ENCODE results near the gene PSMG4. TPM values are rescaled to one million over a fixed set of nuclear protein-coding genes. Genes with fewer than 3 reads are reported as not detected.

Gene PSMG4
- total RNA-seq, 3 donors from 2014 or later (not counting 1 experiment from before 2014, with no cell fraction given) = 8.3 to 15.3 (median 11.3) TPM

GRCh38 chr6:3278691-3279090 lies 19.9 kb downstream of the PSMG4 start:
- H3K36me3 Mint-ChIP-seq = no peaks in the 10 kb centered on the region
- peaks cover 3% of the 10 kb centered on the region for H3K36me3 ChIP-seq (ENCODE audit: control insufficient read depth, insufficient read depth, low read length)
- H3K27ac Mint-ChIP-seq = no peak overlapping the region
- DNase-seq (no peak), ATAC-seq (no peak)
- H3K9me3 ChIP-seq (ENCODE audit: control insufficient read depth, insufficient read depth, low read length) = no peaks in the 10 kb centered on the region
- no peaks in the 10 kb centered on the region for H3K4me1 ChIP-seq (ENCODE audit: control insufficient read depth, insufficient read depth, low read length)
- no peak overlapping the region for H3K4me3 Mint-ChIP-seq
- WGBS (ENCODE audit: insufficient coverage) = 94% methylated on average over 4 of the region's 4 CpGs
- intact Hi-C loops (cut with micrococcal nuclease) = loop anchor here (1.0 kb wide), 2 partner anchors 454 to 713 kb away; no protein-coding TSS in a partner anchor
- no peaks in the 10 kb centered on the region for H3K27me3 Mint-ChIP-seq (ENCODE audit: low read depth in 2 of 2)
- TF ChIP-seq CTCF (IDR thresholded peaks at IDR 0.05) = no peak
- H3K27me3 ChIP-seq (ENCODE audit: control insufficient read depth, insufficient read depth, low read length) = no peaks in the 10 kb centered on the region
- no peak overlapping the region for H3K4me3 ChIP-seq (ENCODE audit: low read length)
- H3K4me1 Mint-ChIP-seq = peaks cover 8 to 17% of the 10 kb centered on the region in 2 donors
- no peaks in the 10 kb centered on the region for H3K9me3 Mint-ChIP-seq
- no peak overlapping the region for H3K27ac ChIP-seq (ENCODE audit: low read length)

GRCh38 chr6:3280091-3280490 lies 21.3 kb downstream of the PSMG4 start:
- no peak for DNase-seq

GRCh38 chr6:3280866-3281465 lies 22.2 kb downstream of the PSMG4 start:
- Mint-ChIP-seq H3K4me3 (no peak overlapping the region), H3K9me3 (no peaks in the 10 kb centered on the region), H3K27ac (no peak overlapping the region), H3K36me3 (no peaks in the 10 kb centered on the region), H3K27me3 (ENCODE audit: low read depth in 2 of 2) (no peaks in the 10 kb centered on the region), H3K4me1 (peaks cover 0 to 10% of the 10 kb centered on the region in 2 donors)
- Histone ChIP-seq H3K9me3 (ENCODE audit: control insufficient read depth, insufficient read depth, low read length) (no peaks in the 10 kb centered on the region), H3K36me3 (ENCODE audit: control insufficient read depth, insufficient read depth, low read length) (peaks cover 3% of the 10 kb centered on the region), H3K27ac (ENCODE audit: low read length) (no peak overlapping the region), H3K27me3 (ENCODE audit: control insufficient read depth, insufficient read depth, low read length) (no peaks in the 10 kb centered on the region), H3K4me1 (ENCODE audit: control insufficient read depth, insufficient read depth, low read length) (no peaks in the 10 kb centered on the region), H3K4me3 (ENCODE audit: low read length) (no peak overlapping the region)
- intact Hi-C loops (cut with micrococcal nuclease) = no loop called here
- no peak for DNase-seq
- ATAC-seq = no peak
- 90% methylated on average over 14 of the region's 14 CpGs for WGBS (ENCODE audit: insufficient coverage)
- TF ChIP-seq CTCF (IDR thresholded peaks at IDR 0.05) = no peak

More at GRCh38 chr6:3280091-3280490, 21.3 kb downstream of the PSMG4 start:
- intact Hi-C loops (cut with micrococcal nuclease) = no loop called here
- no peak for TF ChIP-seq CTCF (IDR thresholded peaks at IDR 0.05)
- Mint-ChIP-seq H3K27ac (no peak overlapping the region), H3K4me3 (no peak overlapping the region), H3K27me3 (ENCODE audit: low read depth in 2 of 2) (no peaks in the 10 kb centered on the region), H3K9me3 (no peaks in the 10 kb centered on the region), H3K4me1 (peaks cover 0 to 10% of the 10 kb centered on the region in 2 donors), H3K36me3 (no peaks in the 10 kb centered on the region)
- 89% methylated on average over 14 of the region's 14 CpGs for WGBS (ENCODE audit: insufficient coverage)
- Histone ChIP-seq H3K4me1 (ENCODE audit: control insufficient read depth, insufficient read depth, low read length) (no peaks in the 10 kb centered on the region), H3K4me3 (ENCODE audit: low read length) (no peak overlapping the region), H3K36me3 (ENCODE audit: control insufficient read depth, insufficient read depth, low read length) (peaks cover 3% of the 10 kb centered on the region), H3K27ac (ENCODE audit: low read length) (no peak overlapping the region), H3K9me3 (ENCODE audit: control insufficient read depth, insufficient read depth, low read length) (no peaks in the 10 kb centered on the region), H3K27me3 (ENCODE audit: control insufficient read depth, insufficient read depth, low read length) (no peaks in the 10 kb centered on the region)
- ATAC-seq = no peak
